GM10266 (cell line): ENCODE measurements around the gene PPP1R9A.

Source experiments
- DNase-seq: peaks from one replicate; pipeline ENCODE4 v3.0.0; 2012; ENCODE audit errors: extremely low spot score
- TF ChIP-seq, protein P1 (sequence below): IDR thresholded peaks from 2 replicates; pipeline ENCODE4 v1.5.1; 2012; ENCODE audit warnings: mild to moderate bottlenecking, low read depth; ENCODE audit not compliant: control insufficient read depth, insufficient read depth; ENCODE audit errors: missing control alignments

PPP1R9A gene

DNA sequence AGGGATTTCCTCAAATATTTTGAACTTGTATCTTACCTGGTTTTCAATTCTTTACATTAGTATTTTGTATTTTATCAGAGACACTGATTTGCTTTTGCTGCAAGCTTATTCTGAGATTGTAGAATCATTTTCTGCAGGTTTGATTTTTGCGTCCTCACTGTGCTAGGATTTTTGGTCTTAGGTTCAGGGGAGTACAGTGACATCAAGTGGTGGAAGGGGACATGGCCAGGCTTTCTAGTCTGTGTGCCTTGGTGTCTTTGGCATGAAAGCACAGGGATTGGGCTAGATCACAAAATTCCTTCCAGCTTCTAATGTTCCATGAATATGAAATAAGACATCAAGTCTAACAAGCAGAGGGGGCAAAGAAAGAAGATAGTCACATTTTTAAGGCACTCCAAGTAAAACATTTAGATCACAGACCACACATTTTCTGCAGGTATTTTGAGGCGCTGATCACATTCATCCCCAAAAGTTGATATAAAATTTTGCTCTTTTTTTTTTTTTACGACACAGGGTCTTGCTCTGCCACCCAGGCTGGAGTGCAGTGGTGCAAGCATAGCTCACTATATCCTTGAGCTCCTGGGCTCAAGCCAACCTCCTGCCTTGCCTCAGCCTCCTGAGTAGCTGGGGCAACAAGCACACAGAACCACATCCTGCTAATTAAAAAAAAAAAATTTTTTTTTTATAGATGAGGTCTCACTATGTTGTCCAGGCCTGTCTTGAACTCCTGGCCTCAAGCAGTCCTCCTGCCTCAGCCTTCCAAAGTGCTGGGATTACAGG lies 292.6 kb downstream of the PPP1R9A start:
- TF ChIP-seq, protein P1, sequence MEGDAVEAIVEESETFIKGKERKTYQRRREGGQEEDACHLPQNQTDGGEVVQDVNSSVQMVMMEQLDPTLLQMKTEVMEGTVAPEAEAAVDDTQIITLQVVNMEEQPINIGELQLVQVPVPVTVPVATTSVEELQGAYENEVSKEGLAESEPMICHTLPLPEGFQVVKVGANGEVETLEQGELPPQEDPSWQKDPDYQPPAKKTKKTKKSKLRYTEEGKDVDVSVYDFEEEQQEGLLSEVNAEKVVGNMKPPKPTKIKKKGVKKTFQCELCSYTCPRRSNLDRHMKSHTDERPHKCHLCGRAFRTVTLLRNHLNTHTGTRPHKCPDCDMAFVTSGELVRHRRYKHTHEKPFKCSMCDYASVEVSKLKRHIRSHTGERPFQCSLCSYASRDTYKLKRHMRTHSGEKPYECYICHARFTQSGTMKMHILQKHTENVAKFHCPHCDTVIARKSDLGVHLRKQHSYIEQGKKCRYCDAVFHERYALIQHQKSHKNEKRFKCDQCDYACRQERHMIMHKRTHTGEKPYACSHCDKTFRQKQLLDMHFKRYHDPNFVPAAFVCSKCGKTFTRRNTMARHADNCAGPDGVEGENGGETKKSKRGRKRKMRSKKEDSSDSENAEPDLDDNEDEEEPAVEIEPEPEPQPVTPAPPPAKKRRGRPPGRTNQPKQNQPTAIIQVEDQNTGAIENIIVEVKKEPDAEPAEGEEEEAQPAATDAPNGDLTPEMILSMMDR: peak; percentile 57
- peak; percentile 29 for DNase-seq

DNA sequence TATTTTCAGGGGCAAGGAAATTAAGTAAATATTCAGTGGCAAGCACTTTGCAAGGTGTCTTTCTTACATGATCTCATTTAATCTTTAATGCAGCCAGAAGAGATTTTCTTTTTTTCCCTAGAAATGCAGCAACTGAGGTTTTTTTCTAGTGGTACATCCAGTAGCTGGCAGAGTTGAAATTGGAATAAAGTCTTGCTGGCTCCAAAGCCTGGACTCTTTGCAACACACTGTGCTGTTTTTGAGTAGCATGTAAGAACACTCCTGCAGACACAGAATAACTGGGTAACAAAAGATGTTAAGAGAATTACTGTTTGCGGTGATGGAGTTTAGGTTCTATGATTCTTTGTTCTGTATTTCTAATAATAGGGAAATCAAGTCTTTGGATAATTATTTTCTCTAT lies 293.3 kb downstream of the PPP1R9A start:
- TF ChIP-seq, protein P1: no peak
- no peak for DNase-seq

DNA sequence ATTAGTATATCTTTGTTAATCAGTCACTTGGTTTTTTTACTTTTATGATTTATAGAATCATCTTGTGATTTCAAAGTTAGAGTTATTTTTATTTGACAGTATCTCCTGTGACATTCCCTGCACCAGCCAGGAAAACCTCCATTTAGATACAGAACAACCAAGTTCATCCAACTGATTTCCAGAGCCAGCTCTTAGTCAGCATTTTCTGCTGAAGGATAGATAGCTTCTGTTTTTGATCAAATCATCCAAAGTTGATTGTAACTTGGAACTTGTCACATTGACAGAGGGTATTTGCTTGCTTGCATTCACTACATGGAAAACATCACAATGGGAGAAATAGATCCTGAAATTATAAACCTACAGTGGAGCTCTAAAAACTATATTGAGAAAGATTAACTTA lies 294.3 kb downstream of the PPP1R9A start:
- no peak for DNase-seq
- TF ChIP-seq, protein P1: no peak

DNA sequence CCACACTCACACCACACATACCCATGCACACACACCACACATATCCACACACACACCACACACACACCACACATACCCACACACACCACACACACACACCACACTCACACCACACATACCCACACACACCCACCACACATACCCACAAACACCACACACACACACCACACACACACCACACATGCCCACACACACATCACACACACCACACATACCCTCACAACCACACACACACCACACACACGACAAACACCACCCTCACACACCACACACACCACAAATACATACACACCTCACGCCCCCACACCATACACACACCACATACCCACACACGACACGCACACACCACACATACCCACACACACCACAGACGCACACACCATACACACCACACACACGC lies 297.2 kb downstream of the PPP1R9A start:
- DNase-seq: no peak
- TF ChIP-seq, protein P1: no peak

DNA sequence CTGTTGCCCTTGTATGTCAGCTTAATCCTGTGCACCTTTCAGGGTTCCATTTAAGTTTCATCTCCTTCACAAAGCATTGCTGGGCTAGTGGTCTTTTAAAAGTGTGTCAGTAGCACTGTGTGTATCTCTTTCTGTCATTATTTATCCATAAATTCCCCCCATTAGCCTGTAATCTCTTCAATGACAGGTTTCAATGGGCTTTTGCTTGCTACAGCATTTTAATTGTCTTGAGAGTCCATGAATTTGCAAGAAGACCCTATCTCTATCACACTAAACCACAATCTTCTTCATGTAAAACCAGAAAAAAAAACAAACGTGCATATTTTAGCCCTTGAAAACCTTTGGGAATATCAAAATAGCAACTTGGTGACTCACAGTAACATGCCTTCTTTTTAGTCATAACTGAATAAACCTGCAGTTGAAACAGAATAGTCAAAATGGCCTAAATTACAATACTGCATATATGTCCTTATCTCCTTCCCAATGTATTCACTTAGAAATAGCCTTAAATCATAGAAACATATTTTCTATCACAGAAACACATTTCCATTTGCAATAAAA lies 298.4 kb downstream of the PPP1R9A start:
- no peak for DNase-seq
- TF ChIP-seq, protein P1: no peak

DNA sequence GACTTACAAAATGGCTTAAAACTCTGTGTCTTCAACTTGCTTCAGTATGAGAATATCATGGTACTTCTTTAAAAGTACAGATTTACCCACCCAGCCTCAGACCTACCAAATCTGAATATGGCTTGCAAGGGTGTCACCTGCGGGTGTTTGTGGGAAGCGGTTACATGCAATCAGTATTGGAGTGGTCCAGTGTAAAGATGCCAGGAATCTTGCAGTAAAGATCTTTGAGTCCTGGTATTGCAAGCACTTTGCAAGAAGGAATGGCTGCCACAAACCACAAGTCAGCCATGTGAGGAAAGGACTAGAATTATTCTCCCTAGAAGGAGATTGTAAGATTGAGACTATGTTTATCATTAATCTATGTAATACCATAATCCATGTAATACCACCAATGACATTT lies 301.9 kb downstream of the PPP1R9A start:
- DNase-seq: no peak
- TF ChIP-seq, protein P1: no peak

DNA sequence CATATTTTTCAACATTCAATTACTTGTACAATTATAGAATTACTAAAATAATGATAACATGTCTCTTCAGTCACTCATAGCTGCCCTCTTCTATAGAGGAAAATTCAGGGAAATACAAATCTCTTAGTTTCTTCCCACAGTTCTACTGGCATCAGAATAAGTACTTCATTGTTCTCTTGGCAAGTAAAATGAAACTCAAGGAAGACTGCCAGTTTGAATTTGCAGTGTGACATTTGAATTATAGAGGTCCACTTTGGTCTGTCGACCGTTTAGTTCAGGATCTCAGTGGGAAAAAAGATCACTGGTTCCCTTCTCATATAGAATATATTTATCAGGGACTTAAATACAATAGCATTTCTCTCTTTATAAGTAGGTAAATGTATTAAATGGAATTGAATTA lies 302.4 kb downstream of the PPP1R9A start:
- no peak for DNase-seq
- TF ChIP-seq, protein P1: no peak
